Measurements from ENCODE around the gene ANKRD44. TPM values are rescaled to one million over a fixed set of nuclear protein-coding genes. Genes with fewer than 3 reads are reported as not detected.
"Not testable (repeated sequence)": the region's sequence is repeated elsewhere in the genome, so short reads cannot be mapped to it uniquely, and the experiment has no call there.

The ANKRD44 gene
- total RNA-seq, 1 donor from 2014 or later = 59.9 TPM

DNA sequence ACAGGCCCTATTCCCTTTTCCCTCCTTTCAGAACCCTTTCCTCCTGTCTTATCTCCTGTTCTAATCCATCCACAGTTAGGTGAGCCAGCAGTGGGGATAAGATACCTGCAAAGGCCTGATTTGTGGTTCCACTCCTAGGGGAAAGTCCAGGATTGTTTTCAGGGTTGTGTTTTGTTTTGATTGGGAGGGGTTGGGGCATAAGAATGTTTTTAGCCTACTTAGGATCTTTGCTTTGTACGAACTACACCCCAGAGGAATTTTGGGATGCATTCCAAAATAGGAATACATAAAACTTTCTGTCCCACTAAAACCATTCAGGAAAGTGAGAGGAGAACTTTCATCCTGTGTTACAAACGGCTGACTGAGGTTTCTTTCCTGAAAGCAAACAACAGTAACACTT, 233.2 kb downstream of the ANKRD44 start:
- no peak for DNase-seq (ENCODE audit: low spot score)

DNA sequence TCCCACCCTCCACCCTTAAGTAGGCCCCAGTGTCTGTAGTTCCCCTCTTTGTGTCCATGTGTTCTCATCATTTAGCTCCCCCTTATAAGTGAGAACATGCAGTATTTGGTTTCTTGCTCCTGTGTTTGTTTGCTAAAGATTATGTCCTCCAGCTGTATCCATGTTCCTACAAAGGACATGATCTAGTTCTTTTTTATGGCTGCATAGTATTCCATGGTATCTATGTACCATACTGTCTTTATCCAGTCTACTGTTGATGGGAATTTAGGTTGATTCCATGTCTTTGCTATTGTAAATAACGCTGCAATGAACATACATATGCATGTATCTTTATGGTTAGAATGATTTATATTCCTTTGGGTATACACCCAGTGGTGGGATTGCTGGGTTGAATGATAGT, 233.9 kb downstream of the ANKRD44 start:
- DNase-seq (ENCODE audit: low spot score) = no peak

DNA sequence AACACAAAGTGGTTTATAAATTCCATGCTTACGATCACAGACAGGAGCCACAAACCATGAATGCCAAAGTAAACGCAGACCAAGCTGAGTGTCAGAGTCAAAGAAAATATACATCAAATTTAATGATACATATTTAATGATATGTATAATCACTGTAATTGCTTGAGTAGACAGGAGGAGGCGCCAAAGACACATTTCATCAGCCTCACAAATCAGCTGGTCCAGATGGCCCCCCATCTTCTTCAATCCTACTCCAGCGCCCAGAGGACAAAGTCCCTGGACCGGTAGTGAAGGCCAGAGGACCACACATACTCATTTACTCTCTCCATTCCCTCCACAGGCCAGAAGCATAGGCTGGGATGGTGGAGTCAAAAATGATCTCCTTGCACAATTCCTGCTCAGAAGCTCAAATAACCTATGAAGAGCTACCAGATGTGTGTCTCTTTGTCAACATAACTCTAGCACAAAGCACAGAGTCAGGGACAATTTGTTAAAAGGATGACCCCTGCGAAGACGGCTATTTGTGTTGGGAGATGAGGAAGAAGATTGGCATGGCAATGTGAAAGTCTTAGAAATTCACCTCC, 234.7 kb downstream of the ANKRD44 start:
- no peak for DNase-seq (ENCODE audit: low spot score)

DNA sequence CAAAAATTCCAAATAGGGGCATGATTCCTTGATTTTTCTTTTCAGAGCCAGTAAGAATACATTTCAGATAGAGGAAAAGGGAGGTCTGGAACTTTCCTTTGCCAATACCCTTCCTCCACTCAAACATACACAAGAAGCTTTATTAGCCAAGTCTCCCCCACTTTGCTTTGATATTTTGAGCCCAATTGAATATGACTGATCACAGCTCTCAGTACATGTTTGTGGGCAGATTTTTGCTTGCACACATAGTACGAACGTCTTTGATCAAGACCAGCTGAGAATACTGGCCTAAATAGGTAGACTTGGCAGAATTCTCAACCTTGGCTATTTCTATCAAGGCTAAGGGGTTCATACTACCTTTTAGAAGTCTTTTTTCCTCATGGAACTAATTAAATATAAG, 235.3 kb downstream of the ANKRD44 start:
- DNase-seq (ENCODE audit: low spot score) = no peak

DNA sequence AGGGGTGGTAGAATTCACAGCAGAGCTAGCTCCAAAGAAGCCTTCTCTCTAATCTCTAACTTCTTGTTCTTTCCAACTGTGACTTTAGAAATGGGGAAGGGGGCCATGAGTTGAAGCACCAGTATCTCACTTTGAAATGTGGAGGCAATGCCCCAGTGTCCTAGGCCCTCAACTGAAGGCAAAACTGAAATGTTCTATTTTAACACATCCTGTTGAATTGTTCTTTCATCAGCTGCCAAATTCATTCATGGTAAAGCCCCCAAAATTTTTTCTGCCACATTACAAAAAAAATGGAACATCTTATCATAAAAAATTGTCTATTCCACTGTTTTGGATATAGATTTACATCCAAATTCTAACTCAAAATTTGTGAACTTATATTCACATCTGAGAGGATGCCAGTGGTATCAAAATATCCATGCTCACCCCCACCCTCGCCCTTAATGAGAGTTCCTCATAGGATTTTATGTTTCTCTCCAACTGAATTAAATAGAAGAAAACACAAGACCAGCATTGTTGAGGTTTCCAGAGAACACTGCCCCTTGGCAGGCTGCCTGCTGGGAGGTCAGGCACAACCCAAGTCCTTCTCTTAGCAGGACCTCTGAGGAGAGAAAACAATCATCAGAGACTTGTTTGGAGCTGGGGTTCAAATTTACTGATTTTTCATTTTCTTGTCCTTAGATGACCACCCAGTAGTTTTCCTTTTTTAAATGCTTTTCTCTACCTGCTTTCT, 236.7 kb downstream of the ANKRD44 start:
- DNase-seq (ENCODE audit: low spot score) = no peak

DNA sequence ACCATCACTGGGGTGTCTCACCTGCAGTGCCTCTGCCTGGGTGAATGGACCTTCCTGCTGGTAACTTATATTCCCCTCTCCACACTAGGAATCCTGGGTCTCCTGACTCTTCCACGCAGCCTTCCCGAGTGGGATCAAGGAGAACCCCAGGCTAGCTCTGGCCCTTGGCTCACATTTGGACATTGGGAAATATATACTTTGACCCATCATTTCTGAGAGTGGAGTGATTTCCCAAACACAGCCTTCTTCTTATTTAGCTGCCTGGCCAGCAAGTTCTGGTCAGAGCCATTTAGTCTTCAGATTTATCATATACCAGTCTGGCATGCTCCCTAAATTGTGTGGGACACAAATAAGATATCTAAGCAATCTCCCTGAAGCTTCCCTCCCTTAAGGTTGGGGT, 237.3 kb downstream of the ANKRD44 start:
- DNase-seq (ENCODE audit: low spot score) = no peak

DNA sequence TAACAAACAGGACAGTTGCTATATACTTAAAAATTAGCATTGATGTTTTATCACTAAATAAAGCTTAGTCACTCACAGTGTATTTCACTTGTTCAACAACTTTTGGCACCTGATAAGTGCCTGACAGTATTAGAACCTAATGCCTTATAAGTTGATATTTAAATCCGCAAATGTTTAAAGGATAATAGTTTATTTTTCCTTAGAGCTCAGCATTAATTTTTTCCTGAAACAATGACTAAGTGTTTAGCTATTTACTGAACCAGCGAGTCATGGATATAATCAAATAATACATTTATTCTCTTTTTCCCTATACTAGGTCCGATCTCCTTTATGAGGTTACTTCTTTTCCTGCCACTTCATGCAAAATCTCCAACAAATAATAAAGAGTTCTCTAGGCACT, 238.0 kb downstream of the ANKRD44 start:
- DNase-seq (ENCODE audit: low spot score) = no peak

DNA sequence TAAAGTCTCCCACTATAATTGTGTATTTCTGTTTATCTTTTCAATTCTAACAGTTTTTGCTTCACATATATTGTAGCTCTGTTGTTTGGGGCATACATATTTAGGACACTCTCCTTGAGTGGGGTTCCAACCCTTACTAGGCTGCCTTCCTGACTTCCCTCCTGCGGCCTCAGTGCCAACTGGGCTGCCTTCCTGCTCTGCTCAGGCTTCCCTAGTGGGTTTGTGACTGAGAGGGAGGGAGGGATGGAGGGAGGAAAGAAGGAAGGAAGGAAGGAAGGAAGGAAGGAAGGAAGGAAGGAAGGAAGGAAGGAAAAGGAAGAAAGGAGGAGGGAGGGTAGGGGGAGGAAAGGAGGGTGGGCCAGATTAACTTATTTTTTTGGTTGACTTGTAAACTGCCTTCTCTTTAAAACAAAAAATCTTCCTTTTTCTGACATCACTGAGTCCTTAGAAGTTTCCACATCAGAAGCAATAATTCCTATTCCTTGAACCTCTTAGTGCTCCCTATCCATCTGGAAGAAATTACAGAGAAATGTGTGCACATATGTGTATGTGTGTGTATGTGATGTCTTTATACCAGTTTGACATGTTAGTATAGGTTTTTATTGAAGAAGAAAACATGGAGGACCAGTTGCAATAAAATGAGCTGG, 238.7 kb downstream of the ANKRD44 start:
- no peak for DNase-seq (ENCODE audit: low spot score)

DNA sequence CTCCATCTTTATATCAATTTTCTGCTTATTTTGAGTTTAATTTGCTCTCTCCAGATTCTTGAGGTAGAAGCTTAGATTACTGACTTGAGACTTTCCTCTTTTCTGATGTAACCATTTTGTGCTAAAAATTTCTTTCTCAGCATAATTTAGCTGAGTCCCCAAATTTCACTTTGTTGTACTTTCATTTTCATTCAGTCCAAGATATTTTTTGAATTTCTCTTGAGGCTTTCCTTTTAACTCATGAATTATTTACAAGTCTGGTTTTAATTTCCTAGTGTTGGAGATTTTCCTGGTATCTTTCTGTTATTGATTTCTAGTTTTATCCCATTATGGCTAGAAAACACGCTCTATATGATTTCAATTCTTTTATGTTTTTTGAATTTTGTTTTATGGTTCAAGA, 239.4 kb downstream of the ANKRD44 start:
- no peak for DNase-seq (ENCODE audit: low spot score)

DNA sequence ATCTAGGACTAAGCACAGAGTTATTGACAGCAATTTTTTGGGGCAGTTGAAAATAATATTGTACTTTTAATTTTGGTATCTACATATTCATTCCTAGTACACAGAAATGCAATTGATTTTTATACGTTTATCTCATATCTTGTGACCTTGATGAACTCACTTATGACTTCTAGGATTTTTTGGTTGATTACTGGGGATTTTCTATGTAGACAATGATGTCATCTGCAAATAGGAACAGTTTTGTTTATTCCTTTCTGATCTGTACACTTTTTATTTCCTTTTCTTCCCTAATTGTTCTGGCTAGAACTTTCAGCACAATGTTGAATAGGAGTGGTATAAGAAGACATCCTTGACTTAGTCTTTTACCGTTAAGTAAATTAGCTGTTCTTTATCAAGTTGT, 240.6 kb downstream of the ANKRD44 start:
- DNase-seq (ENCODE audit: low spot score) = no peak

DNA sequence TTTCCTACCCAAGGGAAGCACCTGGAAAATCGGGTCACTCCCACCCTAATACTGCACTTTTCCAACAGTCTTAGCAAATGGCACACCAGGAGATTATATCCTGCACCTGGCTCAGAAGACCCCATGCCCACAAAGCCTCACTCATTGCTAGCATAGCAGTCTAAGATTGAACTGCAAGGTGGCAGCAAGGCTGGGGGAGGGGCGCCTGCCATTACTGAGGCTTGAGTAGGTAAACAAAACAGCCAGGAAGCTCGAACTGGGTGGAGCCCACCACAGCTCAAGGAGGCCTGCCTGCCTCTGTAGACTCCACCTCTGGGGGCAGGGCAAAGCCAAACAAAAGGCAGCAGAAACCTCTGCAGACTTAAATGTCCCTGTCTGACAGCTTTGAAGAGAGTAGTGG, 248.0 kb downstream of the ANKRD44 start:
- DNase-seq (ENCODE audit: low spot score) = not testable (repeated sequence)

DNA sequence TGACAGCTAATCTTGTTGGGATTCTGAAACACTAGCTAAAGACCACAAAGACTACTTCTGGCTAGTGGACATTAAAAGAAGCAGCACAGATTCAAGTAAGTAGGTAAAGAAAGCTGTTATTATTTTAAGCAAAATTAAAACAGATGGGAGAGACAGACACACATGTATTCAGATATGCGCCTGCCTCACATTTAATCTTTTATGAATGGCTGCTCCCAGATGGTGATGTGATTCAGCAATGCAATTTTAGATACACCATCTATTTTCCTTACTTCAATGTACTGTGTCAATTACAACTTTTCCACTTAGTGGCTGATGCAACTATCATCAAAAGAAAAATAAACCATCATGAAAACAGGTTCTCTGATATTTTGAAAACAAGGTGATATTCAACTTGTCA, 251.1 kb downstream of the ANKRD44 start:
- no peak for DNase-seq (ENCODE audit: low spot score)

DNA sequence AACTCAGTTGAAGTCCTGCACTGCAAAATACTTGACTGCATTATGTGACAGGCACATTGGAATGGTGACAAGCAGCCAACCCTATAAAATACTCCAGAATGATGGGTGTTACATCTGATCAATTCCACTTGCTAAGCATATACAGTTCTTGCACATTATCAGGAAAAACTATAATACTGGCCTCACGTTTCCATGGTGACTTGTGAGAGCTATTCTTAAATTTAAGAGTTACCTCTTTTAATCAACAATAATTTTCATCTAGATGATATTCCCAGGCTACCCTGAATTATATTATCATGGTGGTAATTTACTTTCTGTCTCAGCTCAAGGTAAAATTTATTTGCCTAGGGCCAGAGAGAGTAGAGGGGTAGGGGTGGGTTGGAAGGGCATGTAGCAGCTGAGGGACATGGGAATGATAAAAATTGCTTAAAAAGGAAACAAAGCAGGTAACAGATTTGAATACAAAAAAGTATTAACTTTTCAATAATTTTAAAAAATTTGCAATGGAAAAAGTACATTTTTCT, 251.7 kb downstream of the ANKRD44 start:
- no peak for DNase-seq (ENCODE audit: low spot score)

DNA sequence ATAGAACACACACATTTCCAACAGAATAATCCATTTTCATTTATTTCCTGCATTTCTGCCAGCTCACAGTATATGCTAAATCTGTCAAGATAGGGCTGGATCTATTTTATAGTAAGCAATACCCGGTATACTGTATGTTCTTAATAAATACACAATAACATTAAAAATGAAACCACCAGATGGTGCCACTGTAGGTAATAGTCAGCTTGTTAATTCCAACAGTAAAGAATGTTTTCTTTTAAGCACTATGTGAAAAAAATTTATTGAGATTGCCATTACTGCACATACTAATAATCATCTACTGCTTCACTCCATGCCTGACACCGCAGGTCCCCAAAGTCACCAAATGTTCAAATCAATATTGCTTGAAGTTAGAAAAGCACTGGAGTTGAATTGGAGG, 252.6 kb downstream of the ANKRD44 start:
- no peak for DNase-seq (ENCODE audit: low spot score)

DNA sequence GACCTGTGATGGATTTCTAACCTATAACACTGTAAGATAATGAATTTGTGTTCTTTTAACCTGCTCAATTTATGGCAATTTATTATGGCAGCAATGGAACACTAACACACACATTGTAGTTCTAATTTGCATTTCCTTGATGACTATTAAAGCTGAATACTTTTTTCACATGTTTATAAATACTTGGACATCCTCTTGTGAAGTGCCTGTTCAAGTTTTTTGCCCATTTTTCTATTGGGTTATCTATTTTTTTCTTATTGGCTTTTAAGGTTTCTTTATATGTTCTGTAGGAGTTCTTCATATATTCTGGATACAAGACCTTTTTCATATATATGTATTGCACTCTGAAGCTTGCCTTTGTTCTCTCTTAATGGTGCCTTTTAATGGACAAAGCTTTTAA, 255.5 kb downstream of the ANKRD44 start:
- DNase-seq (ENCODE audit: low spot score) = no peak

DNA sequence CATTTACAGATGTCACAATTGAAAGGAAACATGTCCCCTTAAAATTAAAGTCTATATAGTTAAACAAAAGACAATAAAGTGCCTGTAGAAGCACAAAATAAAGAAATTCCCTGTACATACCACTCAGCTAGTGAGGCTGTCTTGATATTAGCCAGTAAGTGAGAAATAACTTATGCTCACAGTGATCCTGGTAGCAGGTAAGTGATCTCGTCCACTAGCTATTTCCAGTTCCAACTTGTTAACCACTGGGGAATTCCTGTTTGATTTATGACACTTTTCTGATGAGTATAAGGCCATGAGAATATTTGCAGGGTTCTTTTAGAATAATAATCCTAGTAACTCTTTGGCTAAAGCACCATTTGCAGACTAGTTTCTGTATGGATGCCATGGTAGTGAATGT, 256.1 kb downstream of the ANKRD44 start:
- no peak for DNase-seq (ENCODE audit: low spot score)

DNA sequence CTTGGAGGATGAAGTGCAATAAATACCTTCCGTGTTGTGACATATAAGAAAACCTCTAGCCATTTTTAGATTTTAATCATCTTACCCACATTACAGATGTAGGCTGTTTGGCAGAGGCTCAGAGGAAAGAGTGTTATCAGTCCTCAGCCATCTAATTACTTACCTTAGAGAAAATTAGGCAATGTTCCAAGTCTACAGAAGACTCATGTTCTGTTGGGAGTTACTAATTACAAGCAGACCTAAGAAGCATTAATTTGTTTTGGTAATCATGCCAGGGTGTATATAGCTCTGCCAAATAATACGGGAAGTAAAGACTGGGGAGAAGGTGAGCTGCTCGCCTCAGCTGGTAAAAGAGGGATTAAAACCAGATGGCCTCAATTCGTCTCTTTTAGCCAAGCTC, 258.2 kb downstream of the ANKRD44 start:
- no peak for DNase-seq (ENCODE audit: low spot score)

DNA sequence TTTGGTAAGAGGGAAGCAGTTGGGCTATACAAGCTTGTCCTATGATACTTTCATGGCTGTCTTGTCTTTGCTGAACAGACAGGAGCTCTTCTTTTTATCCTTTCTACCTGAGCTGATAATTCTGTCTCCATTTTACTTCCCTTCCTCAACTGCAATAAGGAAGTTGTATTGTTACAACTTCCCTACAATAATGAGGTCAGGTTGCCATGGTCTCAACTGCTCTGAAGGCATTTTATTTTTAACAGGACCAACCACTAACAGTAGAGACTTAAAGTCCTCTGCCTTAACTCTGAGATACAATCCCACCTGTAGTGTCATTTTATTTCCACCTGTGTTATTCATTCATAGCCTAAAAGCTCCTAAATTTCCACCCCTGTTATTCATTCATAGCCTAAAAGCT, 265.5 kb downstream of the ANKRD44 start:
- no peak for DNase-seq (ENCODE audit: low spot score)

DNA sequence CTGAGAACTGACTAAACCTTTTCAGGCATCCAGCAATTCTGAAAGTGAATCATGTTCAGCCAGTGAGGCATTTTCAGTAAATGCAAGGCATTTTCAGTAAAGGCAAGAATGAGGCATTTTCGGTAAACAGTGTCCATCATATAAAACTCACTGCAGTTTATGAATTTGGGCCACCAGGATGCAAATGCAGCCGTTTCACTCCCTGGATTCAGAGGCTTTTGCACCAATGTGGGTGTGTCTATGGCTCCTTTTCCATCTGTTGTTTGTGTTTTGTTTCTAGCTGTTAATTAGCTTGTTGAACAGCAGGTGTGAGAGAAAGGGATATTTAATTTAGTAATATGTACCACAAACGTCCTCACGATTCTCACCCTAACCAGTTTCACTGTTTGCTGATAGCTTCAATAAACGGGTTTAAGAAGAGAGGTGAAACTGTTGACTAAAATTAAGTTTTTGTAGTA, 267.8 kb downstream of the ANKRD44 start:
- DNase-seq (ENCODE audit: low spot score) = no peak

DNA sequence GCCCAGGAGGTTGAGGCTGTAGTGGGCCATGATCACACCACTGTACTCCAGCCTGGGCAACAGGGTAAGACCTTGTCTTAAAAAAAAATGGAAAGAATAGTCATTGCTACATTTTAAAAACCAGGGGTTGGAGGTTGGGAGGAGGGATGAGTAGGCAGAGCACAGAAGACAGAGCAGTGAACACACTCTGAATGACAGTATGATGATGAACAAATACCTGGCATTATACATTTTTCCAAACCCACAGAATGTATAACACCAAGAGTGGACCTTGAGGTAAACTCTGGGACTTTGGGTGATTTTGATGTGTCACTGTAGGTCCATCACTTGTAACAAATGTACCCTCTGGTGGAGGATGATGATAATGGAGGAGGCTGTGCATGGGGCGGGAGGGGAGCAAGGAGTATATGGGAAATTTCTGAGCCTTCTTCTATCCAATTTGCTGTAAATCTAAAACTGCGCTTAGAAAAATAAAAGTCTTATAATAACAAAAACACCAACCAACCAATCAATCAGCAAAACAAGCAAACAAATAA, 272.6 kb downstream of the ANKRD44 start:
- DNase-seq (ENCODE audit: low spot score) = no peak

DNA sequence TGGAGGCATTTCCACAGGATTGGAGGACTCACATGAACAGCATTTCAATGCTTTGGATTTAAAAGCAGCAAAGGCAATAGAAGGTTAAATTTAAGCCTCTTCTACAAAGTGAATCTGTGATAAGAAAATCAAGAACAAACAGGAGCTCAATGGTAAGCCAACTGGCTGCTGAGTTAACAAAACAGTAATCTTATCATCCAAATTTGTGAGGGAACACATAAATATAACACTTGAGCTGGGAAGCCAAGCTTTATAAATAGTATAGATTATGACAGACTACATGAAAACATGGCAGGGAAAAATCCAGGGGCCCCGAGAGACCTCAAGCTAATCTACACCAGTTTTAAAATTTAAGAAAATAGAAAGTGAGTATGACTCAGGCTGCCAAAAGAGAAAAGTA, 275.6 kb downstream of the ANKRD44 start:
- DNase-seq (ENCODE audit: low spot score) = peak; percentile 25

DNA sequence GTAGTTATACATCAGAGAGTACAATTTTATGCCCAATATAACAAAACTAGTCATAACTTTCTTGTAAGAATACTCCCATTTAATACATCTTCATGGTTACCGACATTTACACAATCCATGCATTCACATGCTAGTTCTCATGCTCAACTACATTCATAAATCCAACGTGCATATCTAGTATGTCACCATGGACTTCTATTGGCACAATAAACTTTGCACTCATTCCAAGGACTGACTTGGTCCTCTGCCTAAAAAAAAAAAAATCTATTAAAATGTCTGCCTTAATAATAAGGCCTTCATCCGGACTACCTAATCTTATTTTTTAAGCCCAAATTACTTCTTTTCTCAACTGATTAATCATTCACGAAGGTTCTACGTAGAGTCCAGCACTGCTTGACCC, 276.3 kb downstream of the ANKRD44 start:
- DNase-seq (ENCODE audit: low spot score) = no peak

DNA sequence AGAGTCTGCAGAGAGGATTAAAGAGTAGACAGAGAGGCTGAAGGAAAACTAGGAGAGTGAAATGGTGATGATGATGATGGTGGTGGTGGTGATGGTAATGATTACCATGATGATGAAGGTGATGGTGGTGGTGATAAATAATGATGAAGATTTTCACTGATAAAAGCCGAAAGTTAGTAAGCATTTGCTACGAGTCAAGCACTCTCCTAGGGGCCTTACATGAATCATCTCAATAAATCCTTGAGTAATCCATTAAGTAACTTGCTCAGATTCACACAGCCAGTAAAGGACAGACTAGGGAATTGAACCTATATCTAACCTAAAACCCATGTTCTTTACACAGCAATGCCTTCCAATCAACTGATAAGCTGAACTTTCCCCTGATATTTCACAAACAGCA, 277.4 kb downstream of the ANKRD44 start:
- DNase-seq (ENCODE audit: low spot score) = no peak
